GM23338 (cell line): Measurements from ENCODE around the gene MCC. TPM values are rescaled to one million over a fixed set of nuclear protein-coding genes. Genes with fewer than 3 reads are reported as not detected.

Experiments used
- ATAC-seq: fragments of 200-7000 bp; cut with Tn5 transposase; 3 replicates; pipeline ENCODE4 v1.9.1; 2020
- DNase-seq: peaks from one replicate; pipeline ENCODE4 v3.0.0-alpha.2; 2015; ENCODE audit warnings: low spot score
- H2AFZ ChIP-seq: fragments of 200-600 bp; sonication (generic); 2 replicates; pipeline ENCODE4 v1.8.0; 2016; ENCODE audit warnings: antibody characterized with exemption, mild to moderate bottlenecking, moderate library complexity
- H3F3A ChIP-seq: fragments of 200-600 bp; sonication (generic); replicated peaks from 2 replicates; pipeline ENCODE4 v1.8.0; 2017; ENCODE audit warnings: antibody characterized with exemption, mixed run types, low read depth
- H3K27ac ChIP-seq: fragments of 200-600 bp; sonication (generic); 2 replicates; pipeline ENCODE4 v1.6.1; 2016; ENCODE audit warnings: low read depth
- H3K27me3 ChIP-seq: fragments of 200-600 bp; sonication (generic); 2 replicates; pipeline ENCODE4 v1.8.0; 2016; ENCODE audit warnings: mild to moderate bottlenecking, mixed run types, moderate library complexity; ENCODE audit not compliant: insufficient read depth
- H3K36me3 ChIP-seq: fragments of 200-600 bp; sonication (generic); 2 replicates; pipeline ENCODE4 v1.8.0; 2016; ENCODE audit warnings: mild to moderate bottlenecking; ENCODE audit not compliant: insufficient read depth
- H3K4me1 ChIP-seq: fragments of 200-600 bp; sonication (generic); 2 replicates; pipeline ENCODE4 v1.8.0; 2016; ENCODE audit warnings: mild to moderate bottlenecking, moderate library complexity; ENCODE audit not compliant: insufficient read depth
- H3K4me2 ChIP-seq: fragments of 200-600 bp; sonication (generic); 2 replicates; pipeline ENCODE4 v1.7.1; 2017; ENCODE audit warnings: mixed run types
- H3K4me3 ChIP-seq: fragments of 200-600 bp; sonication (generic); 2 replicates; pipeline ENCODE4 v1.6.1; 2016; ENCODE audit warnings: mixed run types
- H3K79me2 ChIP-seq: fragments of 200-600 bp; sonication (generic); replicated peaks from 2 replicates; pipeline ENCODE4 v1.8.0; 2017; ENCODE audit warnings: mild to moderate bottlenecking; ENCODE audit not compliant: insufficient read depth
- H3K9me2 ChIP-seq: fragments of 200-600 bp; sonication (generic); 2 replicates; pipeline ENCODE4 v1.8.0; 2017; ENCODE audit not compliant: insufficient read depth
- H4K20me1 ChIP-seq: fragments of 200-600 bp; sonication (generic); replicated peaks from 2 replicates; pipeline ENCODE4 v1.8.0; 2017; ENCODE audit warnings: mild to moderate bottlenecking; ENCODE audit not compliant: insufficient read depth
- H3K27ac Mint-ChIP-seq: 2 replicates; pipeline ENCODE4 v1.8.0; 2020; ENCODE audit warnings: inconsistent platforms, mild to moderate bottlenecking, moderate library complexity, mixed read lengths
- H3K27me3 Mint-ChIP-seq: 3 replicates; pipeline ENCODE4 v1.8.0; 2022; ENCODE audit warnings: low read depth, mild to moderate bottlenecking, moderate library complexity, mixed read lengths, inconsistent platforms; ENCODE audit not compliant: insufficient read depth, poor library complexity
- H3K36me3 Mint-ChIP-seq: 3 replicates; pipeline ENCODE4 v1.8.0; 2021; ENCODE audit warnings: low read depth, mild to moderate bottlenecking, inconsistent platforms, moderate library complexity, mixed read lengths
- H3K4me1 Mint-ChIP-seq: 3 replicates; pipeline ENCODE4 v1.8.0; 2020; ENCODE audit warnings: mild to moderate bottlenecking, inconsistent platforms, mixed read lengths
- H3K4me3 Mint-ChIP-seq: 3 replicates; pipeline ENCODE4 v1.8.0; 2021; ENCODE audit warnings: moderate library complexity, mild to moderate bottlenecking, inconsistent platforms, mixed read lengths
- H3K9me3 Mint-ChIP-seq: 3 replicates; pipeline ENCODE4 v1.8.0; 2020; ENCODE audit warnings: moderate library complexity, mild to moderate bottlenecking, inconsistent platforms, mixed read lengths
- CREB1 ChIP-seq: fragments of 250-450 bp; sonication (Bioruptor Pico); IDR thresholded peaks from 2 replicates; pipeline ENCODE4 v1.5.0; 2020; ENCODE audit warnings: low read depth, mild to moderate bottlenecking, moderate library complexity
- CTCF ChIP-seq, 2 experiments: fragments of 200-600 bp in 1 of 2; sonication (generic) in 1 of 2; conservative IDR thresholded peaks; 2 replicates each; pipeline versions ENCODE4 v1.5.1 to v1.6.1; 2016 to 2017; ENCODE audit warnings: antibody characterized with exemption in 2 of 2, low read depth in 2 of 2, mild to moderate bottlenecking in 2 of 2, moderate library complexity in 1 of 2
- ETS1 ChIP-seq: IDR thresholded peaks from 2 replicates; pipeline ENCODE4 v1.6.1; 2016; ENCODE audit warnings: antibody characterized with exemption
- EZH2 ChIP-seq: fragments of 200-600 bp; sonication (generic); IDR thresholded peaks from one replicate; pipeline ENCODE4 v1.8.0; 2017; ENCODE audit warnings: antibody characterized with exemption, mild to moderate bottlenecking, low read depth; ENCODE audit not compliant: unreplicated experiment
- JUNB ChIP-seq: IDR thresholded peaks from one replicate; pipeline ENCODE4 v1.6.1; 2016; ENCODE audit warnings: antibody characterized with exemption; ENCODE audit not compliant: unreplicated experiment
- NANOG ChIP-seq: IDR thresholded peaks from 2 replicates; pipeline ENCODE4 v1.6.1; 2016; ENCODE audit warnings: antibody characterized with exemption, borderline replicate concordance
- POLR2AphosphoS5 ChIP-seq: IDR thresholded peaks from 2 replicates; pipeline ENCODE4 v1.6.1; 2016; ENCODE audit warnings: antibody characterized with exemption, low read depth
- REST ChIP-seq: IDR thresholded peaks from one replicate; pipeline ENCODE4 v1.6.1; 2018; ENCODE audit warnings: antibody characterized with exemption; ENCODE audit not compliant: unreplicated experiment
- ZNF114 ChIP-seq: fragments of 250-450 bp; sonication (Bioruptor Pico); IDR thresholded peaks from 2 replicates; pipeline ENCODE4 v1.5.0; 2020; ENCODE audit warnings: mild to moderate bottlenecking, moderate library complexity
- ZNF331 ChIP-seq: fragments of 250-450 bp; sonication (Bioruptor Pico); IDR thresholded peaks from 2 replicates; pipeline ENCODE4 v1.5.0; 2020; ENCODE audit warnings: low read depth, mild to moderate bottlenecking, moderate library complexity
- polyA plus RNA-seq: library from polyadenylated mRNA; unstranded; fragments of >200 nt; fragmentation: Nextera tagmentation; extraction: Ambion mirVana; gene quantifications from 2 replicates; pipeline ENCODE4 v1.2.1, GENCODE V29; 2016
- total RNA-seq: library from RNA; depleted of rRNA; stranded (reverse); fragments of >200 nt; shearing (Covaris generic); gene quantifications from 2 replicates; pipeline ENCODE4 v1.2.3, GENCODE V29; 2014
- TF ChIP-seq, protein P1 (sequence below): fragments of 250-450 bp; sonication (Bioruptor Pico); IDR thresholded peaks from 2 replicates; pipeline ENCODE4 v1.5.0; 2020; ENCODE audit warnings: mild to moderate bottlenecking, moderate library complexity

MCC gene
- total and polyA plus RNA-seq, 2 experiments from 2014 or later: 3.8 to 10.1 TPM

DNA sequence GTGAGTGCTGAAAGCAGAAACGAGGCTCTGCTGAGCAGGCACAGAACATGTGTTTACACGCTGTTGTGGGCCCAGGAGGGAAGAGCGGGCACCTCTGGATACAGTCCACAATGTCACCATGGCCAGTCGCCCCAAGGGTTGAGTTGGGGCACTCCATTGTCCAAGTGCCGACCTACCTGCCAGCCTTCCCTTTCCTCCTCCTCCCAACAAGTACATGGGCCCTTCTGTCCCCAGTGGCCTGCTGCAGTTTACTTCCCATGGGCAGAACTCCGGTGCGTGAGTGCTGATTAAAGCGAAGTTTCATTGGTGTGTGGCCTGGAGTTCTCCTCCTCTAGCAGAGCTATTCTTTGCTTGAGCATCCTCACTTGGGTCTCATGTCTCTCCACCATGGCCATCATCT lies 461.2 kb downstream of the MCC start (continued):
- TF ChIP-seq CTCF (conservative IDR thresholded peaks at IDR 0.05; ENCODE audit: low read depth in 2 of 2) (no peak), ZNF331 (CRISPR knock-in tag) (no peak), ETS1 (no peak), JUNB (no peak), CREB1 (CRISPR knock-in tag) (no peak), POLR2AphosphoS5 (no peak)

- H2AFZ ChIP-seq: no peak overlapping the region
- no peak for ATAC-seq
- H3K4me3 Mint-ChIP-seq: no peak overlapping the region
- peaks cover 20% of the 10 kb centered on the region for H3K4me1 ChIP-seq
- no peak overlapping the region for H3K27ac ChIP-seq
- H3K9me3 Mint-ChIP-seq: no peaks in the 10 kb centered on the region
- no peak overlapping the region for H3K27ac Mint-ChIP-seq
- peaks cover 5% of the 10 kb centered on the region for H3K27me3 Mint-ChIP-seq
- no peaks in the 10 kb centered on the region for H3K27me3 ChIP-seq
- peaks cover 22% of the 10 kb centered on the region; the same call in 2 of the 3 replicates for H3K4me1 Mint-ChIP-seq
- peaks cover 3% of the 10 kb centered on the region; the same call in 1 of the 2 replicates for H3K9me2 ChIP-seq
- no peaks in the 10 kb centered on the region for H3F3A ChIP-seq
- no peak overlapping the region for H3K4me3 ChIP-seq
- H3K36me3 ChIP-seq: no peaks in the 10 kb centered on the region
- H4K20me1 ChIP-seq: no peaks in the 10 kb centered on the region; the same call in 1 of the 2 replicates
- H3K4me2 ChIP-seq: no peak overlapping the region
- peaks cover 48% of the 10 kb centered on the region for H3K36me3 Mint-ChIP-seq
- no peaks in the 10 kb centered on the region; the same call in 1 of the 2 replicates for H3K79me2 ChIP-seq
- DNase-seq: no peak
- no peak for TF ChIP-seq EZH2
- TF ChIP-seq ZNF331 (CRISPR knock-in tag): no peak
- no peak; the same call in 1 of the 2 replicates for TF ChIP-seq POLR2AphosphoS5
- no peak for TF ChIP-seq CREB1 (CRISPR knock-in tag)
- TF ChIP-seq, protein P1, sequence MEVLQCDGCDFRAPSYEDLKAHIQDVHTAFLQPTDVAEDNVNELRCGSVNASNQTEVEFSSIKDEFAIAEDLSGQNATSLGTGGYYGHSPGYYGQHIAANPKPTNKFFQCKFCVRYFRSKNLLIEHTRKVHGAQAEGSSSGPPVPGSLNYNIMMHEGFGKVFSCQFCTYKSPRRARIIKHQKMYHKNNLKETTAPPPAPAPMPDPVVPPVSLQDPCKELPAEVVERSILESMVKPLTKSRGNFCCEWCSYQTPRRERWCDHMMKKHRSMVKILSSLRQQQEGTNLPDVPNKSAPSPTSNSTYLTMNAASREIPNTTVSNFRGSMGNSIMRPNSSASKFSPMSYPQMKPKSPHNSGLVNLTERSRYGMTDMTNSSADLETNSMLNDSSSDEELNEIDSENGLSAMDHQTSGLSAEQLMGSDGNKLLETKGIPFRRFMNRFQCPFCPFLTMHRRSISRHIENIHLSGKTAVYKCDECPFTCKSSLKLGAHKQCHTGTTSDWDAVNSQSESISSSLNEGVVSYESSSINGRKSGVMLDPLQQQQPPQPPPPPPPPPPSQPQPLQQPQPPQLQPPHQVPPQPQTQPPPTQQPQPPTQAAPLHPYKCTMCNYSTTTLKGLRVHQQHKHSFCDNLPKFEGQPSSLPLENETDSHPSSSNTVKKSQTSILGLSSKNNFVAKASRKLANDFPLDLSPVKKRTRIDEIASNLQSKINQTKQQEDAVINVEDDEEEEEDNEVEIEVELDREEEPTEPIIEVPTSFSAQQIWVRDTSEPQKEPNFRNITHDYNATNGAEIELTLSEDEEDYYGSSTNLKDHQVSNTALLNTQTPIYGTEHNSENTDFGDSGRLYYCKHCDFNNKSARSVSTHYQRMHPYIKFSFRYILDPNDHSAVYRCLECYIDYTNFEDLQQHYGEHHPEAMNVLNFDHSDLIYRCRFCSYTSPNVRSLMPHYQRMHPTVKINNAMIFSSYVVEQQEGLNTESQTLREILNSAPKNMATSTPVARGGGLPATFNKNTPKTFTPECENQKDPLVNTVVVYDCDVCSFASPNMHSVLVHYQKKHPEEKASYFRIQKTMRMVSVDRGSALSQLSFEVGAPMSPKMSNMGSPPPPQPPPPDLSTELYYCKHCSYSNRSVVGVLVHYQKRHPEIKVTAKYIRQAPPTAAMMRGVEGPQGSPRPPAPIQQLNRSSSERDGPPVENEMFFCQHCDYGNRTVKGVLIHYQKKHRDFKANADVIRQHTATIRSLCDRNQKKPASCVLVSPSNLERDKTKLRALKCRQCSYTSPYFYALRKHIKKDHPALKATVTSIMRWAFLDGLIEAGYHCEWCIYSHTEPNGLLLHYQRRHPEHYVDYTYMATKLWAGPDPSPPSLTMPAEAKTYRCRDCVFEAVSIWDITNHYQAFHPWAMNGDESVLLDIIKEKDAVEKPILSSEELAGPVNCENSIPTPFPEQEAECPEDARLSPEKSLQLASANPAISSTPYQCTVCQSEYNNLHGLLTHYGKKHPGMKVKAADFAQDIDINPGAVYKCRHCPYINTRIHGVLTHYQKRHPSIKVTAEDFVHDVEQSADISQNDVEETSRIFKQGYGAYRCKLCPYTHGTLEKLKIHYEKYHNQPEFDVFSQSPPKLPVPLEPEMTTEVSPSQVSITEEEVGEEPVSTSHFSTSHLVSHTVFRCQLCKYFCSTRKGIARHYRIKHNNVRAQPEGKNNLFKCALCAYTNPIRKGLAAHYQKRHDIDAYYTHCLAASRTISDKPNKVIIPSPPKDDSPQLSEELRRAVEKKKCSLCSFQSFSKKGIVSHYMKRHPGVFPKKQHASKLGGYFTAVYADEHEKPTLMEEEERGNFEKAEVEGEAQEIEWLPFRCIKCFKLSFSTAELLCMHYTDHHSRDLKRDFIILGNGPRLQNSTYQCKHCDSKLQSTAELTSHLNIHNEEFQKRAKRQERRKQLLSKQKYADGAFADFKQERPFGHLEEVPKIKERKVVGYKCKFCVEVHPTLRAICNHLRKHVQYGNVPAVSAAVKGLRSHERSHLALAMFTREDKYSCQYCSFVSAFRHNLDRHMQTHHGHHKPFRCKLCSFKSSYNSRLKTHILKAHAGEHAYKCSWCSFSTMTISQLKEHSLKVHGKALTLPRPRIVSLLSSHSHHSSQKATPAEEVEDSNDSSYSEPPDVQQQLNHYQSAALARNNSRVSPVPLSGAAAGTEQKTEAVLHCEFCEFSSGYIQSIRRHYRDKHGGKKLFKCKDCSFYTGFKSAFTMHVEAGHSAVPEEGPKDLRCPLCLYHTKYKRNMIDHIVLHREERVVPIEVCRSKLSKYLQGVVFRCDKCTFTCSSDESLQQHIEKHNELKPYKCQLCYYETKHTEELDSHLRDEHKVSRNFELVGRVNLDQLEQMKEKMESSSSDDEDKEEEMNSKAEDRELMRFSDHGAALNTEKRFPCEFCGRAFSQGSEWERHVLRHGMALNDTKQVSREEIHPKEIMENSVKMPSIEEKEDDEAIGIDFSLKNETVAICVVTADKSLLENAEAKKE (CRISPR knock-in tag): no peak
- no peak for TF ChIP-seq REST
- TF ChIP-seq JUNB: no peak
- TF ChIP-seq ZNF114 (CRISPR knock-in tag): no peak
- TF ChIP-seq NANOG: no peak
- TF ChIP-seq ETS1: no peak
These were observed 462.0 kb downstream of the MCC start for GRCh38 chr5:113026211-113026610.
